Vagina (tissue), 2 donors: ENCODE results near the gene ZNF207. TPM values are rescaled to one million over a fixed set of nuclear protein-coding genes. Genes with fewer than 3 reads are reported as not detected.
"Not testable (repeated sequence)": the region's sequence is repeated elsewhere in the genome, so short reads cannot be mapped to it uniquely, and the experiment has no call there.

Experiments used
- DNase-seq, 2 donors: peaks; one replicate each; pipeline ENCODE4 v3.0.0-alpha.2; 2017; ENCODE audit errors: extremely low spot score in 2 of 2
- H3K27ac ChIP-seq: fragments of 200-600 bp; sonication (generic); one replicate; pipeline ENCODE4 v1.5.1; 2019
- H3K27me3 ChIP-seq: fragments of 200-600 bp; sonication (generic); one replicate; pipeline ENCODE4 v1.5.1; 2019
- H3K36me3 ChIP-seq, 2 donors: fragments of 200-600 bp; sonication (generic); one replicate each; pipeline ENCODE4 v1.5.1; 2017 to 2019
- H3K4me1 ChIP-seq: fragments of 200-600 bp; sonication (generic); one replicate; pipeline ENCODE4 v1.5.1; 2019
- H3K4me3 ChIP-seq, 2 donors: fragments of 200-600 bp; sonication (generic); 1 replicate in 1 of 2; 2 replicates in 1 of 2; pipeline ENCODE4 v1.5.1; 2016 to 2019
- H3K9me3 ChIP-seq: fragments of 200-600 bp; sonication (generic); one replicate; pipeline ENCODE4 v1.5.1; 2019
- CTCF ChIP-seq, 3 experiments: fragments of 450-650 bp in 2 of 3; fragments of 200-600 bp in 1 of 3; sonication (generic) in 1 of 3; IDR thresholded peaks; one replicate each; pipeline ENCODE4 v1.5.1; 2017 to 2019; ENCODE audit warnings: antibody characterized with exemption in 3 of 3, mild to moderate bottlenecking in 2 of 3, moderate library complexity in 2 of 3
- POLR2A ChIP-seq, 2 donors: fragments of 450-650 bp; IDR thresholded peaks; one replicate each; pipeline ENCODE4 v1.6.1; 2017; ENCODE audit warnings: antibody characterized with exemption in 2 of 2, mild to moderate bottlenecking in 2 of 2, moderate library complexity in 2 of 2
- POLR2AphosphoS5 ChIP-seq, 2 donors: sonication (generic); formaldehyde crosslinking; IDR thresholded peaks; one replicate each; pipeline ENCODE4 v1.9.0; 2017; ENCODE audit warnings: antibody characterized with exemption in 2 of 2, mild to moderate bottlenecking in 2 of 2, low read depth in 1 of 2; ENCODE audit not compliant: insufficient read depth in 1 of 2
- intact Hi-C: fragments of 100-400 bp; cut with DNase I; formaldehyde crosslinking; loops from one replicate; pipeline ENCODE4 v1.15.1; 2023
- total RNA-seq: library from RNA; depleted of rRNA; stranded (reverse); fragments of >200 nt; gene quantifications from one replicate; pipeline ENCODE4 v1.2.3, GENCODE V29; 2016

Gene ZNF207
- total RNA-seq, 1 donor from 2014 or later = 193 TPM

- H3K36me3 ChIP-seq = no peaks in the 10 kb centered on the region
- H3K27ac ChIP-seq = peak overlapping the region; percentile 99
- H3K9me3 ChIP-seq = no peaks in the 10 kb centered on the region
- intact Hi-C loops = no loop called here
- no peak for DNase-seq
- H3K4me1 ChIP-seq = peaks cover 61% of the 10 kb centered on the region
- peak overlapping the region; percentile 49 to 98 for H3K4me3 ChIP-seq
- TF ChIP-seq CTCF (IDR thresholded peaks at IDR 0.05) = no peak
- TF ChIP-seq POLR2AphosphoS5 (IDR thresholded peaks at IDR 0.05; ENCODE audit: insufficient read depth in 1 of 2, low read depth in 1 of 2) = peak in 1 of 2 donors; percentile 13
- no peaks in the 10 kb centered on the region for H3K27me3 ChIP-seq
These were observed 885 bp downstream of the ZNF207 start for GRCh38 chr17:32350666-32351418.

GRCh38 chr17:32352734-32353133, 2.8 kb downstream of the ZNF207 start:
- intact Hi-C loops, H3K27me3 ChIP-seq, H3K36me3 ChIP-seq, H3K27ac ChIP-seq, H3K9me3 ChIP-seq, DNase-seq: not testable (repeated sequence)
- Histone ChIP-seq H3K4me1 (peaks cover 74% of the 10 kb centered on the region), H3K4me3 (peak overlapping the region; percentile 49 to 98)

- TF ChIP-seq POLR2A (IDR thresholded peaks at IDR 0.05) (no peak), POLR2AphosphoS5 (IDR thresholded peaks at IDR 0.05; ENCODE audit: insufficient read depth in 1 of 2, low read depth in 1 of 2) (no peak), CTCF (IDR thresholded peaks at IDR 0.05) (no peak)
- DNase-seq = no peak
- H3K4me1 ChIP-seq = peaks cover 62% of the 10 kb centered on the region
- no peaks in the 10 kb centered on the region for H3K9me3 ChIP-seq
- H3K27ac ChIP-seq = no peak overlapping the region
- intact Hi-C loops = no loop called here
- H3K27me3 ChIP-seq = no peaks in the 10 kb centered on the region
- no peak overlapping the region for H3K4me3 ChIP-seq
- peaks cover 0 to 31% of the 10 kb centered on the region in 2 donors for H3K36me3 ChIP-seq
These were observed 5.9 kb downstream of the ZNF207 start for GRCh38 chr17:32355649-32356377.

GRCh38 chr17:32356378-32356743, 6.4 kb downstream of the ZNF207 start:
- no peak overlapping the region for H3K27ac ChIP-seq
- H3K4me3 ChIP-seq = no peak overlapping the region

GRCh38 chr17:32356750-32357149, 6.8 kb downstream of the ZNF207 start:
- Histone ChIP-seq H3K27ac (no peak overlapping the region), H3K27me3 (no peaks in the 10 kb centered on the region), H3K4me3 (no peak overlapping the region), H3K9me3 (no peaks in the 10 kb centered on the region), H3K4me1 (peaks cover 54% of the 10 kb centered on the region), H3K36me3 (peaks cover 0 to 41% of the 10 kb centered on the region in 2 donors)
- DNase-seq = no peak
- TF ChIP-seq POLR2A (IDR thresholded peaks at IDR 0.05) (no peak), POLR2AphosphoS5 (IDR thresholded peaks at IDR 0.05; ENCODE audit: insufficient read depth in 1 of 2, low read depth in 1 of 2) (no peak), CTCF (IDR thresholded peaks at IDR 0.05) (no peak)
- intact Hi-C loops = no loop called here

More at GRCh38 chr17:32356378-32356743, 6.4 kb downstream of the ZNF207 start:
- no peaks in the 10 kb centered on the region for H3K9me3 ChIP-seq
- peaks cover 58% of the 10 kb centered on the region for H3K4me1 ChIP-seq
- intact Hi-C loops = no loop called here
- H3K27me3 ChIP-seq = no peaks in the 10 kb centered on the region
- H3K36me3 ChIP-seq = peaks cover 0 to 37% of the 10 kb centered on the region in 2 donors
- DNase-seq = no peak
- TF ChIP-seq POLR2AphosphoS5 (IDR thresholded peaks at IDR 0.05; ENCODE audit: insufficient read depth in 1 of 2, low read depth in 1 of 2) = no peak
- TF ChIP-seq CTCF (IDR thresholded peaks at IDR 0.05) = no peak
- no peak for TF ChIP-seq POLR2A (IDR thresholded peaks at IDR 0.05)
